ENCODE data around the gene LMNTD2.
A peak's percentile ranks its signal among the peaks of the same experiment; 100 is the strongest.
"Not testable (repeated sequence)": the region's sequence is repeated elsewhere in the genome, so short reads cannot be mapped to it uniquely, and the experiment has no call there.

LMNTD2 gene

GRCh38 chr11:587546-587945 is 27.0 kb upstream of the LMNTD2 start:
- no peak for DNase-seq

GRCh38 chr11:586376-587316 is 26.1 kb upstream of the LMNTD2 start:
- DNase-seq, result no peak

DNA sequence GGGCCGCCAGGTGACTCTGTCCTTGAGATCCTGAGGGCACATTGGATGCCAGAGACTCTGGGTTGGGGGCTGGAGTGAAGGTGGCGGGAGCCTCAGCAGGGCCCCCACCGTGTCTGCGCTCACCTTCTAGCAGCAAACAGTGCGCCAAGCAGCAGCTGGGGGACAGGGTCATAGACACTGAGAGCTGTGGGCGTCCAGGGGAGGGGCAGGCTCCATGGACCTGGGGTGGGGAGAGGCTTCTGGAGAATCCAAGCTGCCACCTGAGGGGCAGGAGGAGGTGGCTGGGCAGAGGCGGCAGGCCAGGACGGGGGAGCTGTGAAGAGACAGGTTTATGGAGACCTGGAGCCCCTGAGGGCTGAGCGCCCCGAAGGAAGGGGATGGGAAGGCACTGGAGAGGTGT is 23.7 kb upstream of the LMNTD2 start:
- DNase-seq, result no peak

GRCh38 chr11:581752-582151 is 21.2 kb upstream of the LMNTD2 start:
- no peak for DNase-seq

- DNase-seq, result no peak
These were observed 20.8 kb upstream of the LMNTD2 start for GRCh38 chr11:581342-581741.

DNA sequence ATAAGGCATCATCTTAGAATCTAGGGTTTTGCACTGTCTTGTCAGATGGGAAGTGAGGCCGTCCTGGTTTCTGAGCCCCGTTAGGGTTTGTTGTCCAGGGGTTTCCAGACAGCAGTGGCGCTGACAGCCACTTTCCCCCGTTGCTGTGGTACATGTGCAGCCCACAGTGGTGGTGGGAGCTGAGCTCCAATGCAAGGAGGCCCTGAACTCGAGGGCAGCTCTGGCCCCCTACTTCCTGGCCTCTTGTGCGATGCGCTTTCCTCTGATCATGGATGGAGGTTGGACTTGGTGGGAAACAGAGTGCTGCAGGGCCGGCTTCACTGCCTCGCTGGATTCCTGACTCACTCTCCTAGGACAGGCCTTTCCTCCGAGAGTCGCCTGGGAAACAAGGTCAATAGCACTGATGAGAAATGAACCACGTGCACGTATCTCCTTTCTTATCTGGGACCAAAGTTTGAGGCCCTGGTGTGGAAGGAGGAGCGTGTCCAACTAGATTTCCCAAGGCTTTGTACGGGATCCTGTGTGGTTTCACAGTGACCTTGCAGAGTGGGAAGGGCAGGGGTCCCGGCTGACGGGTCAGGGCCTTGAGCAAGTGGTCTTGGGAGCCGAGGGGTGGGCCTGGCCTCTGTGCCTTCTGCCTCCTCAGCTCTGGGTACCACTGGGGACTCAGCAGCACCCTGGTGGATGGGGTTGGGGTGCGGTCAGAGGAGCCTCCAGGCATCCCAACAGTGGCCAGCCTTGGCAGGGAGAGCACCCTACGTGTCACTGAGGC is 19.5 kb upstream of the LMNTD2 start:
- DNase-seq, result no peak

- no peak for DNase-seq
These were observed 17.9 kb upstream of the LMNTD2 start for GRCh38 chr11:578276-579035.

- no peak for DNase-seq
These were observed 17.0 kb upstream of the LMNTD2 start for GRCh38 chr11:577611-577894.

DNA sequence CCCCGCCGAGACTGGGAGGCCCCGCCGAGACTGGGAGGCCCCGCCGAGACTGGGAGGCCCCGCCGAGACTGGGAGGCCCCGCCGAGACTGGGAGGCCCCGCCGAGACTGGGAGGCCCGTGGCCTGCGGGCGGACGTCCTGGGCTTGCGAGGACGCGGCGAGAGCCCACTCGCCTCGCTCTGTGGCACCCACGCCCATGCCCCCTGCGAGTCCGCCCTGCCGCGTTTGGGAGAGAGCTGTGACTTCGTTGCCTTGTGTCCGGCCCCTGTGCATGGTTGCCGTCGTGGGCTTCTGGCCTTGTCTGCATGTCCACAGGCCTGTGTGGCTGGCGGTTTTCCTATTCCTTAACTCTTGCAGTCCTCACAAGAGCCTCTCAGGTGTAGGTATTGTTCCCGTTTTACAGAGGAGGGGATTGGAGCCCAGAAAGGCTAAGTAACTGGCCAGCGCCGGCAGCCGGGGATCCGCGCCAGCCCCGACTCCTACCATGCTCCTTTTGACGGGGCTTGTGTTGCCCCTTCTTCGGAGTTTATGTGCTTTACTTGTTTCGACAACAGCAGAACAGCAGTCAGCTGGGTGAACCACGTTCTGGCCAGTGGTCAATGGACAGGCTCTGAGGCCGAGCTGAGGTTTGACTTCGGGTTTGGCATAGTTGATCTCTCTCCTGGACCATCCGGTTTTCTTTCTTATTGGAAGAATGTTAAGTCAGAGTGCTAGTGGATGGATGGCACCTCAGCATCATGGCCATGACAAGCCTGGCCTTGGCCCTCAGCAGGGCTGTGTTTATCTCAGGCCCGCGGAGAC is 16.5 kb upstream of the LMNTD2 start:
- no peak for DNase-seq

- DNase-seq, result peak; percentile 61 to 95
These were observed 15.6 kb upstream of the LMNTD2 start, which contains the start of gene PHRF1 for GRCh38 chr11:575996-576768. Gene PHRF1 (plus strand): TSS chr11:576470. CDS start chr11:581513, 5,043 bp downstream.

DNA sequence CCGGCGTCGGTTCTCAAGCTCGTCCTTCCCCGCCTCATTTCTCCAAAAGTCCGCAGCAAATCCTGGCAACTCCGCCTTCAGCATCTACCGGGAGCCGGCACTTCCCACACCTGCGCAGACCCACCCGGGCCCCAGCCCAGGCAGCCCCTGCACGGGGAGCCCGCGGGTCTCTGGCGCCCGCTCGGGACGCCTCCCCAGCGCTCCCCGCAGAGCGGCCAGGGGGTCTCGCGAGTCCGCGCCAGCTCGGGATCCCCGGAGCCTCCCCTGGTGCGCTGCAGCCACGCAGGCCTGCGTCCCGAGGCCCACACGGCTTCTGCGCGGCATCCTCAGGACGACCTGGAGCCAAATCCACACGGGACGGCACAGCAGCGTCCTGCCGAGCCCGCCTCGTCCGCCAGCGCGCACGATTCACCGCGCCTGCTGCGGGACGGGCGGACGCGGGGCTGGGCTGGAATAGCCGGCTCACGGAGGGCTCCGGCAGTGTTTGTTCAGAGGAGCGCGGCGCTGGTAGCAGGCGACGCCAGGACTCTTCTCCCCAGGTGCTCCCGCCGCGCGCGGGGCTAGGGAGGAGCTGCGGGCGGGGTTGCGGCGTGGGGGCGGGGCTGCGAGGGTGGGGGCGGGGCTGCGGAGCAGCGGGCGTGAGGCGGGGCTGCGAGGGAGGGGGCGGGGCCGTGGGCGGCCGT is 14.9 kb upstream of the LMNTD2 start:
- DNase-seq, result peak in 1 of 2 experiments; percentile 57

- no peak for DNase-seq
These were observed 14.2 kb upstream of the LMNTD2 start for GRCh38 chr11:574632-575312.

DNA sequence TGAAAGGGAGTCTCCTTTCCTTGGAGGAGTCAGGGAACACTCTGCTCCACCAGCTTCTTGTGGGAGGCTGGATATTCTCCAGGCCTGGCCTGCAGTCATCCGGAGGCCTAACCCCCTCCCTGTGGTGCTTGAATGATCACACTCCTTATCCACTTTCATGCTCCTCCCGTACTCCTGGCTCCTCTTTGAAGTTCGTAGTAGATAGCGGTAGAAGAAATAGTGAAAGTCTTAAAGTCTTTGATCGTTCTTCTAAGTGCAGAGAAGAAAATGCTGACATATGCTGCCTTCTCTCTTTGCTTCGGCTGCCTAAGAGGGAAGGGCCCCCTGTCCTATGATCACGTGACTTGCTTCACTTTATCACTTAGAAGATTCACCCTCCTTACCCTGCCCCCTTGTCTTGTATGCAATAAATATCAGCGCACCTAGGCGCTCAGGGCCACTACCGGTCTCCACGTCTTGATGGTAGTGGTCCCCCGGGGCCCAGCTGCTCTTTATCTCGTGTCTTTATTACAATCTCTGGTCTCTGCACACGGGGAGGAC is 13.6 kb upstream of the LMNTD2 start:
- not testable (repeated sequence) for DNase-seq

DNA sequence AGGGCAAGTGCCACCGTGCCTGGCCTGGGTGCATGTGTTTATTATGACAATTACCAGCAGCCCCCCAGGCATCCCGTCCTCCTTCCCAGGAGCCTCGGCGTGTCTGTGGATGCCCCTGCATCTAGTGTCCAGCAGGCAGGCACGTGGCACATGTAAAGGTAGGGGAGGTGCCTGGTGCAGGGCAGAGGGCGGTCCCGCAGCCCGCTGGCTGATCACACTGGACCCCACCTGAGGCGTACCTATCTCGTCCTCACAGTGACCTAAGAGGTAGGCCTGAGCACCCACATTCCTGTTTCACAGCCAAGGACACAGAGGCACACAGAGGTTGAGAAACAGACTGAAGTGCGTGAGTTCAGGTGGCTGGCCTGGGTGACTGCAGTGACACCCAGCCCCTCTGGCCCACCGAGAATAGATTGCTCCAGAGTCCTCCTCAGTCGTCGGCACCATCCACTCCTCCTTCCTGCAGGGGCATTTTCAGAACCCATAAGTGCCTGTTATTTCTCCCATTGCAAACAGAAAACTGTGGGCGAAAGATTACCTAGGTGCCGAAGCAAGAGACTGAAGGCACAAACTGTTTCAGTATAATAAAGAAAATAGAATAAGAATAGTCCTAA is 12.7 kb upstream of the LMNTD2 start:
- DNase-seq, result no peak

DNA sequence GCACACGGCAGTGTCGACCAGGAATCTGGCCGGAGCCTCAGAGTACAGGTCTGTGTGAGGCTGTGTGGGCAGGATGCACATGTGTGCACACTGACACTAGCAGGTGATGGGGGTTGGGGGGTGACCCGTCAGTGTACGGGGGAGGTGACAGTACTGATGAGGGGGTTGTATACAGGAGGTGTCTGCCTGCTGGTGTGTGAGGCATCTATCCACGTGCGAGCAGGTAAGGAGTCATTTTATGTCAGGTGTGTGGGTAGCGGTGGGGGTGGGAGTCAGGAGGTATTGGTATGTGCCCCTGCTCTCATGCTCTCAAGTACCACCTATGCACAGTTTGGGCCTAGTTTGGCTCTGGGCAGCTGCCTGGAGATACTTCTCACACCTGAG is 11.3 kb upstream of the LMNTD2 start:
- DNase-seq, result no peak

DNA sequence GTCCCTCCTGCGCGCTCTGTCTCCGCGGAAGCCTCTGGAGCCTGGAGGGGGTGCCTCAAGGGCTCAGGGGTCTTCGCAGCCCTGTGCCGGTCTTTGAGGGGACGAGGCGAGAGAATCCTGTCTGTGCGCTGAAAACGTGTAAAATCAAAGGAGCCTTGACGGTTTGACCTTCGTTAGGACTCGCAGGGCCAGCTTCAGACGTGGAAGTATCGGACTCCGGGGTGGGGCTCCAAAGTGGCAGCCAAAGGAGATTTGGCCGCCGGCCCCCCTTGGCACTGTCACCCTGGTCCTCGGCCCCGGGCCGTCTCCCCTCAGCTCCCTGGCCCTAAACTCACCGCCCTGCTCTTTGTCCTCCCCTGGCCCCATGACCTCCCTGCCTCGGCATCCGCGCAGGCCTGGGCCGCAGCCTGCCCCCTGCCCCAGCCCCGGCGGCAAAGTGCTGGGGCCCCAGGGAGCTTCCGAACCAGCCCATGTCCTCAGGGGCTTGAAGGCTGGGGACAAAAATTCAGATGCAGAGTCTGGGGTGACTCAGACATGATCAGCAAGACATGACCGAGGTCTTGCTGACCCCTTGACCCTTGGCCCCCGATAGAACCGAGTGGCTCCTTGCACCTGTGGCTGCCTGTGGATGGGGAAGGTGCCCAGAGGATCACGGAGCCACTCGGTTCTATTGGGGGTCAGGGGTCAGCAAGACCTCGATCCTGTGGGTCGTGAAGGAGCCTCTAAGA is 8.8 kb upstream of the LMNTD2 start:
- no peak for DNase-seq

GRCh38 chr11:568306-569157 is 8.0 kb upstream of the LMNTD2 start:
- peak; percentile 80 to 84 for DNase-seq
